Parathyroid adenoma (tissue), 2 donors: ENCODE results near the gene UTS2B.

ENCODE experiments used
- H2AFZ ChIP-seq: fragments of 300-600 bp; sonication (generic); one replicate; pipeline ENCODE4 v1.7.0; 2017; ENCODE audit warnings: antibody characterized with exemption, mild to moderate bottlenecking
- H3K27ac ChIP-seq: fragments of 300-600 bp; sonication (generic); one replicate; pipeline ENCODE4 v1.7.0; 2017
- H3K27me3 ChIP-seq: fragments of 300-600 bp; sonication (generic); one replicate; pipeline ENCODE4 v1.7.0; 2017; ENCODE audit warnings: low read length; ENCODE audit not compliant: control insufficient read depth, insufficient read depth
- H3K36me3 ChIP-seq: fragments of 300-600 bp; sonication (generic); one replicate; pipeline ENCODE4 v1.7.0; 2017; ENCODE audit warnings: low read length; ENCODE audit not compliant: control insufficient read depth, insufficient read depth
- H3K4me1 ChIP-seq: fragments of 300-600 bp; sonication (generic); one replicate; pipeline ENCODE4 v1.7.0; 2017; ENCODE audit warnings: control low read depth
- H3K4me2 ChIP-seq: fragments of 300-600 bp; sonication (generic); one replicate; pipeline ENCODE4 v1.7.0; 2017; ENCODE audit warnings: low read length
- H3K4me3 ChIP-seq: fragments of 300-600 bp; sonication (generic); one replicate; pipeline ENCODE4 v1.7.0; 2017; ENCODE audit warnings: low read depth, low read length
- H3K79me2 ChIP-seq: fragments of 300-600 bp; sonication (generic); one replicate; pipeline ENCODE4 v1.7.0; 2017; ENCODE audit warnings: control low read depth
- H3K9ac ChIP-seq: fragments of 300-600 bp; sonication (generic); one replicate; pipeline ENCODE4 v1.7.0; 2017; ENCODE audit warnings: mild to moderate bottlenecking
- H3K9me3 ChIP-seq: fragments of 300-600 bp; sonication (generic); one replicate; pipeline ENCODE4 v1.7.0; 2017; ENCODE audit warnings: low read length; ENCODE audit not compliant: control insufficient read depth
- CTCF ChIP-seq: fragments of 300-600 bp; sonication (generic); IDR thresholded peaks from one replicate; pipeline ENCODE4 v1.7.0; 2017; ENCODE audit warnings: antibody characterized with exemption, mild to moderate bottlenecking
- donor health status: primary hyperparathyroidism.

UTS2B gene

GRCh38 chr3:191330530-191331048 lies 263 bp upstream of the UTS2B start:
- H3K9me3 ChIP-seq = no peaks in the 10 kb centered on the region
- H3K4me1 ChIP-seq = peaks cover 10% of the 10 kb centered on the region

GRCh38 chr3:191328962-191329653 lies 1.2 kb downstream of the UTS2B start, which contains the start of gene CCDC50:
TSS of gene CCDC50 (plus strand) at chr3:191329394. CDS start at chr3:191329675, 281 bp downstream.
- Histone ChIP-seq H2AFZ (peak within 1 kb of the TSS; percentile 86), H3K27ac (peak within 1 kb of the TSS; percentile 78), H3K4me3 (peak within 1 kb of the TSS; percentile 79), H3K79me2 (peaks cover 29% of the 10 kb centered on the region), H3K27me3 (no peaks in the 10 kb centered on the region), H3K36me3 (no peaks in the 10 kb centered on the region), H3K9me3 (no peaks in the 10 kb centered on the region), H3K4me2 (peak within 1 kb of the TSS; percentile 77), H3K9ac (peak within 1 kb of the TSS; percentile 64), H3K4me1 (peaks cover 10% of the 10 kb centered on the region)
- TF ChIP-seq CTCF = no peak

More at GRCh38 chr3:191330530-191331048, 263 bp upstream of the UTS2B start:
- peak overlapping the region; percentile 77 for H3K4me2 ChIP-seq
- no peak for TF ChIP-seq CTCF
- H3K27ac ChIP-seq = peak overlapping the region; percentile 78
- H3K27me3 ChIP-seq = no peaks in the 10 kb centered on the region
- peak overlapping the region; percentile 79 for H3K4me3 ChIP-seq
- H2AFZ ChIP-seq = peak overlapping the region; percentile 86
- no peak overlapping the region for H3K9ac ChIP-seq
- H3K36me3 ChIP-seq = no peaks in the 10 kb centered on the region
- peaks cover 44% of the 10 kb centered on the region for H3K79me2 ChIP-seq

- H3K4me3 ChIP-seq = peak overlapping the region; percentile 79
- peak overlapping the region; percentile 77 for H3K4me2 ChIP-seq
- peak overlapping the region; percentile 86 for H2AFZ ChIP-seq
- H3K79me2 ChIP-seq = peaks cover 27% of the 10 kb centered on the region
- H3K27me3 ChIP-seq = no peaks in the 10 kb centered on the region
- no peaks in the 10 kb centered on the region for H3K36me3 ChIP-seq
- H3K27ac ChIP-seq = peak overlapping the region; percentile 78
- TF ChIP-seq CTCF = no peak
- H3K9me3 ChIP-seq = no peaks in the 10 kb centered on the region
- no peak overlapping the region for H3K9ac ChIP-seq
- peaks cover 10% of the 10 kb centered on the region for H3K4me1 ChIP-seq
Observed at GRCh38 chr3:191328383-191328961, 1.9 kb downstream of the UTS2B start.

- TF ChIP-seq CTCF = no peak
- H3K4me1 ChIP-seq = peaks cover 6% of the 10 kb centered on the region
- no peak overlapping the region for H3K9ac ChIP-seq
- H3K27ac ChIP-seq = no peak overlapping the region
- H3K36me3 ChIP-seq = no peaks in the 10 kb centered on the region
- H3K9me3 ChIP-seq = no peaks in the 10 kb centered on the region
- H3K4me3 ChIP-seq = no peak overlapping the region
- H2AFZ ChIP-seq = peak overlapping the region; percentile 2
- peaks cover 18% of the 10 kb centered on the region for H3K79me2 ChIP-seq
- H3K27me3 ChIP-seq = no peaks in the 10 kb centered on the region
- H3K4me2 ChIP-seq = no peak overlapping the region
Observed at GRCh38 chr3:191327526-191327925, 2.8 kb downstream of the UTS2B start.
